A673 (cell line): ENCODE data around the gene CNOT1. TPM values are rescaled to one million over a fixed set of nuclear protein-coding genes. Genes with fewer than 3 reads are reported as not detected.
A peak's percentile ranks its signal among the peaks of the same experiment; 100 is the strongest.

Experiments
- BruUV-seq: library from RNA; stranded (reverse); fragments of 400-500 nt; replicated peaks from 2 replicates; lab custom pipeline; 2021; lab: Mats Ljungman, UMichigan
- CTCF ChIA-PET: fragments of 300-600 bp; sonication (Branson Sonifier 250); formaldehyde crosslinking; loops from one replicate; lab custom pipeline; 2022; ENCODE audit warnings: antibody characterized with exemption; lab: Charles Lee
- POLR2A ChIA-PET: fragments of 300-600 bp; sonication (Branson Sonifier 250); formaldehyde crosslinking; loops from one replicate; lab custom pipeline; 2022; ENCODE audit warnings: antibody characterized with exemption; ENCODE audit not compliant: low non-redundant PET; lab: Charles Lee
- DNase-seq: peaks from one replicate; pipeline ENCODE4 v3.0.0-alpha.2; 2015; ENCODE audit warnings: low spot score
- H3K27ac ChIP-seq: fragments of 200-600 bp; sonication (generic); 2 replicates; pipeline ENCODE4 v1.5.1; 2016; ENCODE audit warnings: mixed run types, low read depth, mild to moderate bottlenecking, mixed read lengths, antibody characterized with exemption, low read length; ENCODE audit not compliant: poor library complexity, severe bottlenecking
- H3K27me3 ChIP-seq: fragments of 200-600 bp; sonication (generic); replicated peaks from 2 replicates; pipeline ENCODE4 v1.6.1; 2017; ENCODE audit warnings: mixed run types, low read depth, mild to moderate bottlenecking, mixed read lengths, antibody characterized with exemption, low read length; ENCODE audit not compliant: insufficient read depth, poor library complexity
- H3K36me3 ChIP-seq: fragments of 200-600 bp; sonication (generic); 2 replicates; pipeline ENCODE4 v1.6.1; 2016; ENCODE audit warnings: mixed run types, mild to moderate bottlenecking, mixed read lengths, antibody characterized with exemption, low read length; ENCODE audit not compliant: insufficient read depth, poor library complexity, severe bottlenecking
- H3K4me1 ChIP-seq: fragments of 200-600 bp; sonication (generic); 2 replicates; pipeline ENCODE4 v1.6.1; 2017; ENCODE audit warnings: mixed run types, mild to moderate bottlenecking, mixed read lengths, antibody characterized with exemption, low read length; ENCODE audit not compliant: insufficient read depth, poor library complexity, severe bottlenecking
- H3K4me3 ChIP-seq: fragments of 200-600 bp; sonication (generic); 2 replicates; pipeline ENCODE4 v1.5.1; 2016; ENCODE audit warnings: low read depth, mixed run types, mild to moderate bottlenecking, mixed read lengths, low read length; ENCODE audit not compliant: poor library complexity, severe bottlenecking
- H3K9me3 ChIP-seq: fragments of 200-600 bp; sonication (generic); 2 replicates; pipeline ENCODE4 v1.6.1; 2016; ENCODE audit warnings: mixed run types, low read depth, mild to moderate bottlenecking, mixed read lengths, antibody characterized with exemption, low read length; ENCODE audit not compliant: poor library complexity, severe bottlenecking
- CTCF ChIP-seq: fragments of 300-800, 200-600 bp; sonication (generic); conservative IDR thresholded peaks from 2 replicates; pipeline ENCODE4 v1.5.1; 2017; ENCODE audit warnings: low read depth, mild to moderate bottlenecking, antibody characterized with exemption, low read length, moderate library complexity, mixed read lengths
- EZH2 ChIP-seq: fragments of 200-600 bp; sonication (generic); IDR thresholded peaks from 2 replicates; pipeline ENCODE4 v1.6.1; 2017; ENCODE audit warnings: borderline replicate concordance, low read depth, mild to moderate bottlenecking, mixed read lengths, antibody characterized with exemption, low read length; ENCODE audit not compliant: poor library complexity, severe bottlenecking
- intact Hi-C: fragments of 100-400 bp; cut with micrococcal nuclease; formaldehyde crosslinking; loops from one replicate; pipeline ENCODE4 v1.10.0; 2022; ENCODE audit not compliant: unreplicated experiment
- total RNA-seq: library from RNA; stranded (reverse); gene quantifications from 2 replicates; pipeline ENCODE4 v1.2.3, GENCODE V29; 2021

CNOT1 gene
- total RNA-seq, 1 experiment from 2014 or later = 255 TPM

GRCh38 chr16:58513874-58514273, 115.8 kb downstream of the CNOT1 start:
- no peak for DNase-seq
- Histone ChIP-seq H3K4me1 (peaks cover 8% of the 10 kb centered on the region), H3K36me3 (peaks cover 19% of the 10 kb centered on the region), H3K27me3 (no peaks in the 10 kb centered on the region), H3K4me3 (no peak overlapping the region), H3K27ac (no peak overlapping the region), H3K9me3 (no peaks in the 10 kb centered on the region)
- ChIA-PET POLR2A (no interaction called here), CTCF (no interaction called here)
- no TSS peak for BruUV-seq
- intact Hi-C loops = loop anchor here (2.0 kb wide), 1 partner anchor 243 kb away; no protein-coding TSS in a partner anchor
- TF ChIP-seq EZH2 = no peak
- TF ChIP-seq CTCF = no peak

- Histone ChIP-seq H3K27ac (no peak overlapping the region), H3K9me3 (no peaks in the 10 kb centered on the region), H3K4me3 (no peak overlapping the region), H3K36me3 (peaks cover 3% of the 10 kb centered on the region), H3K4me1 (peaks cover 8% of the 10 kb centered on the region), H3K27me3 (no peaks in the 10 kb centered on the region)
- ChIA-PET POLR2A (no interaction called here), CTCF (interaction anchor here (2.3 to 2.6 kb wide), 2 partner anchors 149 to 244 kb away, joined by 13 read pairs; no protein-coding TSS in a partner anchor)
- intact Hi-C loops = loop anchor here (1.0 to 2.0 kb wide), 3 partner anchors 126 to 245 kb away; no protein-coding TSS in a partner anchor
- peak; percentile 89 for TF ChIP-seq CTCF
- TF ChIP-seq EZH2 = no peak
- BruUV-seq = no TSS peak
- peak; percentile 78 for DNase-seq
These were observed 117.5 kb downstream of the CNOT1 start for GRCh38 chr16:58511933-58512815.

- Histone ChIP-seq H3K27ac (no peak overlapping the region), H3K36me3 (no peaks in the 10 kb centered on the region), H3K4me1 (no peaks in the 10 kb centered on the region), H3K27me3 (no peaks in the 10 kb centered on the region), H3K4me3 (no peak overlapping the region), H3K9me3 (no peaks in the 10 kb centered on the region)
- DNase-seq = no peak
- intact Hi-C loops = no loop called here
- POLR2A ChIA-PET = no interaction called here
- BruUV-seq = no TSS peak
- CTCF ChIA-PET = interaction anchor here (2.3 to 2.6 kb wide), 2 partner anchors 150 to 245 kb away, joined by 13 read pairs; no protein-coding TSS in a partner anchor
- no peak for TF ChIP-seq CTCF
- TF ChIP-seq EZH2 = no peak
These were observed 118.6 kb downstream of the CNOT1 start for GRCh38 chr16:58510776-58511628.
